SU-DHL-6 (cell line): ENCODE results near the gene SP140L.

Experiments used
- EZH2phosphoT487 ChIP-seq: fragments of 200-600 bp; sonication (generic), shearing (Covaris generic); conservative IDR thresholded peaks from 2 replicates; pipeline ENCODE4 v1.6.1; 2018; ENCODE audit warnings: mild to moderate bottlenecking, antibody characterized with exemption, low read length, moderate library complexity, mixed read lengths
- TF ChIP-seq, protein P1 (sequence below): fragments of 200-600 bp; sonication (generic); IDR thresholded peaks from one replicate; pipeline ENCODE4 v1.5.1; 2017; ENCODE audit warnings: antibody characterized with exemption, mild to moderate bottlenecking, low read length, moderate library complexity; ENCODE audit not compliant: insufficient read depth, poor library complexity, severe bottlenecking

DNA sequence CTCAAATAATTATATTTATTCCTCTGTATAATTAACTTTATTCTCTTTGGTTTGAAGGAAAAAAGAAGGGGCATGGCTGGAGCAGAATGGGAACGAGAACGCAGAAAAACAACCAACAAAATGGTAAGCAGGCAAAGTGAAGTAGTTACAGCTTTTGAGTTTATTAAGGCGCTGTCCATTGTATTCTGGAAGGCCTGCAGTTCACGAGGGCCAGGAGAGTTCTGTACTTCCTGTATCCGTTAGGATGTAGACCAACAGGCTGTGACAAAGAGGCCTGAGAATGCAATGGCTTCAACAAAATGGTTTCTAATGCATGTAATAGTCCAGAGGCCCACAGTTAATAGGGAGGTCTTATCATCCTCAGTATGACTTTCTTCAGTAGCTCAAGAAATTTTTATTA lies 56.5 kb downstream of the SP140L start:
- TF ChIP-seq, protein P1, sequence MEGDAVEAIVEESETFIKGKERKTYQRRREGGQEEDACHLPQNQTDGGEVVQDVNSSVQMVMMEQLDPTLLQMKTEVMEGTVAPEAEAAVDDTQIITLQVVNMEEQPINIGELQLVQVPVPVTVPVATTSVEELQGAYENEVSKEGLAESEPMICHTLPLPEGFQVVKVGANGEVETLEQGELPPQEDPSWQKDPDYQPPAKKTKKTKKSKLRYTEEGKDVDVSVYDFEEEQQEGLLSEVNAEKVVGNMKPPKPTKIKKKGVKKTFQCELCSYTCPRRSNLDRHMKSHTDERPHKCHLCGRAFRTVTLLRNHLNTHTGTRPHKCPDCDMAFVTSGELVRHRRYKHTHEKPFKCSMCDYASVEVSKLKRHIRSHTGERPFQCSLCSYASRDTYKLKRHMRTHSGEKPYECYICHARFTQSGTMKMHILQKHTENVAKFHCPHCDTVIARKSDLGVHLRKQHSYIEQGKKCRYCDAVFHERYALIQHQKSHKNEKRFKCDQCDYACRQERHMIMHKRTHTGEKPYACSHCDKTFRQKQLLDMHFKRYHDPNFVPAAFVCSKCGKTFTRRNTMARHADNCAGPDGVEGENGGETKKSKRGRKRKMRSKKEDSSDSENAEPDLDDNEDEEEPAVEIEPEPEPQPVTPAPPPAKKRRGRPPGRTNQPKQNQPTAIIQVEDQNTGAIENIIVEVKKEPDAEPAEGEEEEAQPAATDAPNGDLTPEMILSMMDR, result no peak
- TF ChIP-seq EZH2phosphoT487, result no peak
